HG03565 (cell line): Measurements from ENCODE around the gene TCEAL4.

ENCODE experiments used
- ATAC-seq: cut with Tn5 transposase; IDR thresholded peaks from one replicate; pipeline ENCODE4 v1.9.1; 2021; ENCODE audit warnings: mild to moderate bottlenecking, moderate library complexity; ENCODE audit not compliant: unreplicated experiment

The TCEAL4 gene

GRCh38 chrX:103585411-103586313 lies at the start of gene TCEAL4:
TCEAL4 (plus strand) TSS chrX:103585515; CDS start chrX:103586676, 1,161 bp downstream.
- peak; percentile 81 for ATAC-seq

- no peak for ATAC-seq
Observed at GRCh38 chrX:103536071-103536470, 49.2 kb upstream of the TCEAL4 start.

DNA sequence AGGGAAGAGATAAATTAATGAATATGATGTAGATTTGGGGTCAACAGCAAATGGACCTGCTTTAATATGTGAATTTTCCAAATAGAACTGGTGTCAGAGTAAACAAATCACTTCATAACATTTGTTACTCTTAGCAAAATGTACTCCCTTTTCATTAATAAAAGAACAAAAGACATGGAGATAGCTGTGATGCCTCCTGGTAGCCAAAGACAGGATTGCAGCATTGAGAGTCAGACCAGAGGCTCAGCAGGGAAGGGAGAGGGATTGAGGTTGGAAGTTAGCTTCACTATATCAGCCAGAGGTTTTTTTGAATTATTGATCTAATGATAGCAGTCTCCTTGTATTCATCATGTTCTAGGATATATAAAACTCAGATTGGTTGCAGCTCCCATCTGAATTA lies 48.6 kb upstream of the TCEAL4 start:
- no peak for ATAC-seq

GRCh38 chrX:103537871-103538387 lies 47.4 kb upstream of the TCEAL4 start:
- ATAC-seq = no peak

GRCh38 chrX:103538728-103539127 lies 46.6 kb upstream of the TCEAL4 start:
- ATAC-seq = no peak

GRCh38 chrX:103539695-103540094 lies 45.6 kb upstream of the TCEAL4 start:
- ATAC-seq = no peak

GRCh38 chrX:103540145-103540544 lies 45.2 kb upstream of the TCEAL4 start:
- no peak for ATAC-seq

DNA sequence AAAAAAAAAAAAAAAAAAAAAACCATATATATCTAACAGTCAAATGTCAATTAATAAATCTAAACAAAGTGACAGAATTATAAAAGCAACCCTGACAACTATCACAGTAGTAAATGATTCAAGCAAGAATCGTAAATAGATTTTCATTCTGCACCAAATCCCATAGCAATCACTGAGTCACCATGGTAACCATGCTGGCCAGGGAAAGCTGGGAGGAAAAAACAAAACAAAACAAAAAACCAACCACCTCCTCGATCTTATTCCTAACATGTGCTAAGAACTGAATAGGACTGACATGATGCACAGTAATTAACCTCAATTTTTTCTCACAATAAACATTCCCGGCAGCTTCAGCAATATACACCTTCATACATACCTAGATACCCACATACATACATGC lies 35.4 kb upstream of the TCEAL4 start:
- no peak for ATAC-seq

DNA sequence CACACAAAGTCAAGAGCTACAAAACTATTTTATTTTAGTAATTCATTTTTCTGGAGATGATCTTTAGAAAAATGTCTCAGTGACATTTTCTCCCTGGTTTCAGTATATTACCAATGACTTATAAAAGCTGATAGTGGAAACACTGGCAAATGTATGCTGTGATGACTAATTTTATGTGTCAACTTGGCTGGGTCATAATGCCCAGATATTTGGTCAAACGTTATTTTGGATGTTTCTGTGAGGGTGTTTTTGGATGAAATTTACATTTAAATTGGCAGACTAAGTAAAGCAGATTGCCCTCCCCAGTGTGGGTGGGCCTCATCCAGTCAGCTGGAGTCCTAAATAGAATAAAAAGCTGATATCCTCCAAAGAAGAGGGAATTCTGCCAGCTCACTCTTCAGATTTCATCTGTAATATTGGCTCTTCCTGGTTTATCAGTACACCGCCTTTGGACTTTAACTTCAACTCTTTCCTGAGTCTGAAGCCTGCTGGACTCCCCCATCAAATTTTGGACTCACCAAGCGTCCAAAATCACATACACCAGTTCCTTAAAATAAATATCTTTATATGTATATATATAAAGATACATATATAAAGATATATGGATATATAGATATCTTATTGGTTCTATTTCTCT lies 34.8 kb upstream of the TCEAL4 start:
- ATAC-seq = no peak

- ATAC-seq = no peak
Observed at GRCh38 chrX:103552236-103552635, 33.1 kb upstream of the TCEAL4 start.

GRCh38 chrX:103554687-103555424 lies 30.5 kb upstream of the TCEAL4 start:
- ATAC-seq = peak; percentile 95

DNA sequence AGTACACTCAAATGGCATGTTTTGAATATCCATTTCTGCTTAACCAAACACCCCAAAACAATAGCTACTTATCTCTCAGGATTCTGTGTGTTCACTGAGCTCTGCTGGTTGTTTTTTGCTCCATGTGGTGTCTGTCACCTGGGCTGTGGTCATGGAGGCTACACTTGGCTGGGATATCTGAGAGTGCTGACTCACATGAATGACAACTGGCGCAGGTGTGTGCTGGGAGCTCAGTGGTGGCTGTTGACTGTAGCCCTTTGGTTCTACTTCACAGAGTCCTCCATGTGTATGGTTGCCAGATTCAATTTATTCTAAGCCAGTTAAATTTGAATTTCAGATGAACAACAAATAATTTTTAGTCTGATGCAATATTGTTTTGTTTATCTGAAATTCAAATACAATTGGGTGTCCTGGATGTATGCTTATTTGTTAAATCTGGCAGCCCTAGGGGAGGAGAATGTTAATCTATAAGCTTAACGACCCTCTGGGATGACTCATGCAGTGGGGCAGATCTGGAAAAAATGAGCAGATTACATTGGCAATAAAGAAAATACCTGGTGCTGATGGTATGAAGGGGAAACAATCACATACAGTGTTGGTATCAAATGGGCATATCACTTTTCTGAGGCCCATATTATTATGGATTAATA lies 28.2 kb upstream of the TCEAL4 start:
- no peak for ATAC-seq

DNA sequence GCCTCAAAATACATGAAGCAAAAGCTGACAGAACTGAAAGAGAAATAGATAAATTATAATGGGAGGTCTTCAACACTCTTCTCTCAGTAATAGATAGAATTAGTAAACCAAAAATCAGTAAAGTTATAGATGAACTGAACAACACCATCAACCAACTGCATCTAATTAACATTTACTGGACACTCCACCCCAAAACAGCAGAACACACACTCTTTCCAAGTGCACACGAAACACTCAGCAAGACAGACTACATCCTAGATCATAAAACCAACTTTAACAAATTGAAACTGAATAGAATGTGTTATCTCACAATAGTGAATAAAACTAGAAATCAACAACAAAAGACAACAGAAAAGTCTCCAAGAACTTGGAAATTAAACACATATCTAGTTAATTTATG lies 25.1 kb upstream of the TCEAL4 start:
- no peak for ATAC-seq

- ATAC-seq = no peak
Observed at GRCh38 chrX:103562801-103563200, 22.5 kb upstream of the TCEAL4 start.

DNA sequence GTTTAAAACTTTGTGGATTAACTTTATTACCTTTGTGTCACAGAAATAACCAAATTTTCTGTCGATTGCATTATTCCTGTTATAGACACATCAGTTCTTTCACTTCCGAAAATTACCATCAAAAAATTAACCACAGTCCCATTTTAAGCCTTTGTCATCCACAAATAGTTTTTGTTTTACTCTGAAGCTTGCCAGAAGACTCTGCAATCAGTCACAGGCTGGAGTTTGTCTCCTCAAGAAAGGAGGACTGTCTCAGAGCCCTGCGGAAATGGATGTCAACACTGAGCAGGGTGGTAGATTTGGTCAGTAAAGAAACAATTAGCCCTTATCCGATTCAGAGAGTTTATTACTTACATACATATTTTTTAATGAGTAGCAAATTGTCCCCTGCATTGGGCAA lies 20.1 kb upstream of the TCEAL4 start:
- peak; percentile 80 for ATAC-seq

GRCh38 chrX:103565752-103566151 lies 19.6 kb upstream of the TCEAL4 start:
- no peak for ATAC-seq

- no peak for ATAC-seq
Observed at GRCh38 chrX:103571121-103571520, 14.2 kb upstream of the TCEAL4 start.

GRCh38 chrX:103571726-103572125 lies 13.6 kb upstream of the TCEAL4 start:
- ATAC-seq = no peak

- ATAC-seq = no peak
Observed at GRCh38 chrX:103573202-103573601, 12.1 kb upstream of the TCEAL4 start.

- ATAC-seq = no peak
Observed at GRCh38 chrX:103584596-103584995, 719 bp upstream of the TCEAL4 start.

- no peak for ATAC-seq
Observed at GRCh38 chrX:103586314-103586646, 965 bp downstream of the TCEAL4 start.
